Measurements from ENCODE around the gene TP53INP2.

The TP53INP2 gene

DNA sequence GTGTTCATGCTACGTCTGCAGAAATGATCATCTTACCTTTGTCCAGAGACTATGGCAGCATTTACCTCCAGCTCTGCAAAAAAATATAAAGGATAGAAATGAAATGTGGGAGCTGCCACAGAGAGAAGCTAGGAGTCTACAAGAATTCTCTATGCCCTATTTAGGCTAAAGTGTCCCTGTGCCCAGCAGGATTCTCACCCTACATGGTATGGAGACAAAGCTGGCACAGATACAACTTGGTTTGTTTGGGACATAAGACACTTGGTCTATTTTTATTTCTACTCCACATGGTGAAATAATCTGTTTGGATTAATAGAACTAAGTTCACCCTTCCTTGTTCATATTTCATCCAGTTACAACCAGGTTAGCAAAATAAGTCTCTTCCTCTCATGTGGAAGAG, 28.4 kb downstream of the TP53INP2 start:
- no peak for DNase-seq

DNA sequence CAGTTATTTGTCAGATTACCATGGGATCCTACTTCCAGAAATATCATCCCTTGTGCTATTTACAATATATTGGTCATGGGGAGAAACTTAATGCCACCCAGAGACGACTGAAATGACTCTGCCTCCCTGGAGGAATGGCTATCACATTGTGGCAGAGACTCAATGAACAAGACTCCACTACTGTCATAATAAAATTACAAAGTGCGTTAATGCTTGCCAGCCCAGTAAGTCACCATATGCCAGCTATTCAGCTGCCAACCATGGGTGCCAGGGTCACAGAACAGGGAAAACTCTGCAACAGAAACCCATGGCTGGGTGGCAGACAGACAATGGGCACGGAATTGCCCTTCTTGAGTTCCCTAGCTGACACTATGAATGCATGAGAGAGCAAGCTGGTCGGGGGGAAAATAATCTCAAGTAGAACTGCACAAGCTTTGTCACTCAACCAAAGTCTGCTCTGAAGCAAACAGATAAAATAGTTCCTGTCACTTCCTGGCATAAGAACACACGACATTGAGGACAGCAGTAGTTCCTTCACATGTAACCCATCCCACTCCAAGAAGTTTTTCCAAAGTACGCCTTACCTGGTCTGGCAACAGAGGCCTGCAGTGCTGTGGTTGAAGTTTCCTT, 32.1 kb downstream of the TP53INP2 start:
- no peak for DNase-seq

DNA sequence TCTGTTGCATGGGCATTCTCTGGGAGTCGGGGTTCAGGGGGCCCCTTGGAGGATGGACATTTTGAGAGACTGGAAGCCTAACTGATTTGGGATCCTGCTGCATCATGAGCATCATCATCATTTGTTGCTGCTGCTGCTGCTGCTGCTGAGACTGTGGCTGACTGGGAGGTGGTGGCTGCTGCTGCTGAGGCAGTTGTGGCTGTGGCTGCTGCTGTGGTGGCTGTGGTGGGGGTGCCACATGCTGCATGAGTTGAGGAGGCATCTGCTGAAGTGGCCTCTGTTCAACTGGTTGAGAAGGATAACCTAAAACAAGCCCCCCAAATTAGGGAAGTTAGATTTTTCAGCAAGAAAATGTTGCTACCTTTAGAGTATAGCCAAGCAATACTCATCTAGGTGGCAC, 38.9 kb downstream of the TP53INP2 start:
- DNase-seq: no peak

DNA sequence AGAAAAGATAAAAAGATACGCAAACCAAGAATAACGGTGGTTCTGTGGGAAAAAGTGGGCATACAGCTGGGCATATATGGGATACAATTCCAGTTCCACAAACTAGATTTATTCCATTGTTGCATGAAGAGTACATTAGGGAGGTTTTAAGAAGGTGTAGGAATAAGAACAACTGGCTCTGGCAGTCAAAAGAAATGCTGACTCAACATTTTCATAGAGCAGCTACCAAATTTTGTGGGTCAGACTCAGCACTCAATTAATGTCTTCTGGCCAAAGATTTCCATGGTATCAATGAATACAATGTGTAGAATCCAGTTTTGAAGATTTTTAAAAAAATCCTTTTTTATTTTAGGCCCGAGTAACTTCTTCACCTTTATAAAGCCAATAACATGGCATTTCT, 40.2 kb downstream of the TP53INP2 start:
- DNase-seq: no peak

DNA sequence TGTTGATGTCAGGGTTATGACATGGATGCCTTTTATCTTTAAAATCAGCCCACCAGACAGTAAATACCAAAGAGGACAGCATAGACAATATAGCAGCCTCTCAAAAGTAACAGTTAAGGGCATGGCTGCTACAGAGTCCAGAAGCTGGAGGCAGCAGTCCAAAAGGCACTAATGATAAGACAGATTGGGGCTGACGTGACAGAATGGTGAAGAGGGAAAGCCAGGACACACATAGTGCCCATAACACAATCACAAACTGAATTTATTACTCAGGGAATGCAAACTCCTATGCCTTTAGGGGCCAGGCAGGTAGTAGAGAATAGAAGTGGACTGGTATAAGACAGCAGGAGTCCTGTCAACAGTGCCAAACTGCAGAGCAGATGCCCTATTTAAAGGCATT, 40.7 kb downstream of the TP53INP2 start:
- no peak for DNase-seq

DNA sequence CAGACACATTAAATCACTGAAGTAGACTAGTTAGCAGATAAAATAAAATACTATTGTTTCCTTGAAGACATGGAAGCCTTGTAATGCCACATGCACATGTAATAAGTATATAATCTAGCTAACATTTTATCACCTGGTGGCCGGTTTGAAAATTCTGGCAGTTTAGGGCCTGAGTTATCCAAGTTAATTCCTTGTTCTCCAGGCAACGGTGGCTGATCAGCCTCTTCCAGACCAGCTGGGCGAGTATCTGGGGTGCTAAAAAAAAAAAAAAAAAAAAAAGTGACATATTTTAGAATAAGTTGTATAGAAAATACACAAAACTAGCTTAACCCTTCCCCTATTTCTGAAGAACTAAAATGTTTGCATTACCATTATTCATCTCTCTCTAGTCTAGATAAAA, 42.5 kb downstream of the TP53INP2 start:
- DNase-seq: no peak

DNA sequence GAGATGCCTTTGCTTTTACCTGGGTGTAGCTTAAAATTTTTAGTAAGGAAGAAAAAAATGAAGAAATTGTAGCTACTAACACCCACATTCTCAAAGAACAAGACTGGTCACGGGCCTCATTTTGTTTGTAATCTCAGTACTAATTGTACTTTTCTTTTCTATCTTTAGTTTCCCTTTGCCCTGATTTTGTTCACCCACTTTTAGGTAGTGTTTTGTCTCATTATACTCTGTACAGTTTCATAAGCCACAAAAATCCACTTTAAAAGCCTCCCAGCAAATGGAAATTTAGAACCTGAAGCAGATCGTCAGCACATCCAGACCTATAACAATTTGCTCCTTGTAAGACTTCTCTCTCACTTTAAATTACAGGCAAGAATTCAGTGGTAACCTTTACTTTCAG, 43.3 kb downstream of the TP53INP2 start:
- DNase-seq: no peak

DNA sequence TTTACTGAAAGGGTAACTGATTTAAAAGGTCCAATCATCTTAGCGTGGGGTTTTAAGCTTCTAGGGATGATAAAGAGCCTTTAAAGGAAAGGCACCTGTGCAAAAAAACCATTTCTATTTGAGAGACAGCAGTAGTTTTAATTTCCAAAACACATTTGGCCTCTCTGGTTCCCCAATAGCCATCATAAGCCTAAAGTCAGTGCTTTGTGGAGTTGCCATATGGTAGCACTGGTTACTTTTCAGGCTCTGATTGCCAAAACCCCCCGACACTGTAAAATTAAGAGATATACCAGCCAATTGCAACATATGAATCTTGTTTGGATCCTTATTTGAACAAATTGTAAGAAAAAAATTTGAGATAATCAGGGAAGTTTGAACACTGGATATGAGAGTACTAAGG, 44.6 kb downstream of the TP53INP2 start:
- no peak for DNase-seq

DNA sequence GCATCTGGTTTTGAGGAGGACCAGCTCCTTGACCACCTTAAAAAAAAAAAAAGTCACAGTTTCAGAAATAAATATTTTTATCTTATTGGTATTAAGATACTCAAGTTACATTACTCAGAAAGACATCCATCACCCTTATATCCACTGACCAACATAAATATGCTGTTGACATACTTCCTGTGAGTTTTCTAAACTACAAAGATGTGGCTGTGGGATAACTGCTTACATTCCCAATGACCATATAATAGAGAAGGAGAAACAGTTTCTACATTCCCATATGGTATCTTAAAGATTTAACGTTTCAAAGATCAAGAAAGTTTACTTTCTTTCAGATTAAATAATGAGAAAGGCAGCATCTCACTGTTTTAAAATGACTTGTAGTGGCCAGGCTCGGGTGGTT, 46.3 kb downstream of the TP53INP2 start:
- DNase-seq: no peak

DNA sequence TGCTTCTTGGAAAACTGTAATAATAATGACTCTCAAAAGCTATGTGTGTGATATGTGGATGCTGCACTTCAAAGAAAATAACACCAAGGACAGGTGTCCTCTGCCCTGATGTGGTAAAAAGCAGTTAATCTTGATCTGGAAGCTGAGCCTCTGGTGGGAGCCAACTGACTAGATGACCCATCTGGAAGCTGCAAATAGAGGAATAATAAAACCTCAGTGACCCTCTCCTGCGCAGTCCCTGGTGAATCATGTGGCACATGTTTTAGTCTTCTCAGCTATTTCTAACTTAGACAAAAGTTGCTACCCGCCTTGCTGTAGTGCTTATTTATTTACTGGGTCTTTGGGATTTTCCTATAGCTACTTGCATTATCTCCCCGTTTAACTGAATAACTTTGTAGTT, 47.3 kb downstream of the TP53INP2 start:
- no peak for DNase-seq

DNA sequence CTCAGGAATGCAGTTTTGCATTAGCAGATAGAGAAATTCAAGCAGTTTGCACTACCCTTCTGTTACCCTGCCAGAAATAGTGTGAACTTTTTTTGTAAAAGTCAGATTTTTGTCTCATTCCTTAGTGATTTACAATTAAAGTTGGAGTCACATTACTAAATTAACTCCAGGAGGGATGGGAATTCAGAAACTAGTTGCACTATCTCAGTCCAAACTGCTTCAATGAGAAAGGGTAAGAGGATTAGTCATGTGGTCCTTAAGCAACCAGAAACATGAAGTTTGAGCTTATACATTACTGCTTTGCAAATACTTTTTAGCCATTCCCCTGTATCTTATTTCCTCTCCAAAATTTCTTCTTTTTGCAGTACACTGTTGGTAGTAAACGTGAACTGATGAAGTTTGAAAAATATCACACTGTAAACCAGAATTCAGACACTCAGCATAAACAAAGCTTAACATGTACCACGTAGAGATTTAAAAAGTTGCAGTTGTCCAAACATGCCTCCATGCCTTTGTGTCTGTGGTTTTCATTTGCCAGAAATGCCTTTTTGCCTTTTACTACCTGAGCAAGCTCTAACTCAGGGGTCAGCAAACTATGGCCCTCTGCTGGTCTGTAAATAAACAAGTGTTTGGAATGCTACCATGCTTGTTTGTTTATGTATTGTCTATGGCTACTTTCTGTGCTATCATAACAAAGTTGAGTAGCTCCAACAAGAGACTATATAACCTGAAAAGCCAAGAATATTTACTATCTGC, 49.7 kb downstream of the TP53INP2 start:
- no peak for DNase-seq

DNA sequence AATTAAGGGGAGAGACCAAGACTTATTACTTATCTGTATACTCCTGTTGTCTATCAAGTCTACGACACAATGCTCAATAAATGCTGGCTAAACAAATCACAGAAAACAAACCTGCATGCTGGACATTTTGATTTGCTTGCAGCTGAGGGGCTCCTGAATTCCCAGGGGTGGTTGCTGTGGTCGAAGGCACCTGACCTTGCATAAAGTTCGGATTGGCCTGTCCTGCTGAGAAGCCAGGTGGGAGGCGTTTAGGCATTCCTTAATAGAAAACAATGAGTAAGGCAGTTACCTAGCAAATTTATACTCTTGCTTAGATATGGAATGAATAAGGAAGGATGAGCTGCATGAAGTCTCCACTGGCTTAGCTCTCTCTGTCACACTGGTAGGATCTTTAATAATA, 50.5 kb downstream of the TP53INP2 start:
- DNase-seq: no peak

DNA sequence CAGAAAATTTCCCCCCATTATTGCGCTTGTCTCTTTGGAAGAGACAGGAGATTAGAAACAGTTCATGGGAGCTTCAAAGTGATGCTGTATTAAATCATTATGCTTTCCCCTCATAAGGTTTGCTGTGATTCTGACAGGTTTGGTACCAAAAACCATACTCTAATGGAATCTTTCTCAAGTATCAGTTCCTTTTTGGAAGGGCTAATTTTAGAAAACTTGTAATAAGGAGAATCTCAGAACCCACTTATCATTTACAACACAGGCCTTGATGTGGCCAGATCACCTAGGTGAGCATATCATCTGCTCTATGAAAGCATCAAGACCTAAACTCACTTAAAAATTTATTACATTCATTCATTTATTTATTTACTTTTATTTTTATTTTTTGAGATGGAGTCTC, 51.2 kb downstream of the TP53INP2 start:
- DNase-seq: no peak

DNA sequence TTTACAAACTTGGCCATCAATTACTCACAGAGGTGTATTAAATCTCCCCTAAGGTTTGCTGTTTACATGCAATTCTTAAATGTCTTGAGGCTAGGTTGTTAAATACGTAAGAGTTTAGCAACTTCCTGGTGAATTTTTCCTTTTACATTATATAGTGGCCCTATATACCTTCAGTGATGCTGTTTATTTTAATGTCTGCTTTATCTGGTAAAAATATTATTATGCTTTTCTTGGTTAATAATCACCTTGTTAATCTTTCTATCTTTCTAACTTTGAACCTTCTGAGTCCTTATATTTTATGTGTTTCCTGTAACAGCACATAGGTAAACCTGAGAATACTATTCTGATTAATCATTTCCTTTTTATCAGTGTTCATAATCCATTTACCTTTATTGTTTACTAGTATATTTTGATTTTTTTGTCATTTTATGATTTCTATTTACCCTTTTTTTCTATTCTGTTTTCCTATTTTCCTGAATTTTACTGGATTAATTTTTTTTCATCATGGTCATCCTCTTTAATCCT, 57.9 kb downstream of the TP53INP2 start:
- DNase-seq: no peak

Data from NCI-H146 (cell line).